ENCODE measurements around the gene TPT1.

The TPT1 gene

GRCh38 chr13:45327253-45327955 lies 13.6 kb downstream of the TPT1 start:
- no peak overlapping the region for H3K4me3 ChIP-seq (ENCODE audit: low read depth, low read length)
- in situ Hi-C loops (cut with HindIII; ENCODE audit: low sequenced_read_pairs): no loop called here
- no peak for DNase-seq (ENCODE audit: low read depth)
- TF ChIP-seq CTCF (IDR thresholded peaks at IDR 0.05; ENCODE audit: low read depth, low read length, missing control alignments): no peak

- in situ Hi-C loops (cut with HindIII; ENCODE audit: low sequenced_read_pairs): no loop called here
- no peak for DNase-seq (ENCODE audit: low read depth)
- H3K4me3 ChIP-seq (ENCODE audit: low read depth, low read length): no peak overlapping the region
- no peak for TF ChIP-seq CTCF (IDR thresholded peaks at IDR 0.05; ENCODE audit: low read depth, low read length, missing control alignments)
These were observed 15.2 kb downstream of the TPT1 start for GRCh38 chr13:45325806-45326205.

DNA sequence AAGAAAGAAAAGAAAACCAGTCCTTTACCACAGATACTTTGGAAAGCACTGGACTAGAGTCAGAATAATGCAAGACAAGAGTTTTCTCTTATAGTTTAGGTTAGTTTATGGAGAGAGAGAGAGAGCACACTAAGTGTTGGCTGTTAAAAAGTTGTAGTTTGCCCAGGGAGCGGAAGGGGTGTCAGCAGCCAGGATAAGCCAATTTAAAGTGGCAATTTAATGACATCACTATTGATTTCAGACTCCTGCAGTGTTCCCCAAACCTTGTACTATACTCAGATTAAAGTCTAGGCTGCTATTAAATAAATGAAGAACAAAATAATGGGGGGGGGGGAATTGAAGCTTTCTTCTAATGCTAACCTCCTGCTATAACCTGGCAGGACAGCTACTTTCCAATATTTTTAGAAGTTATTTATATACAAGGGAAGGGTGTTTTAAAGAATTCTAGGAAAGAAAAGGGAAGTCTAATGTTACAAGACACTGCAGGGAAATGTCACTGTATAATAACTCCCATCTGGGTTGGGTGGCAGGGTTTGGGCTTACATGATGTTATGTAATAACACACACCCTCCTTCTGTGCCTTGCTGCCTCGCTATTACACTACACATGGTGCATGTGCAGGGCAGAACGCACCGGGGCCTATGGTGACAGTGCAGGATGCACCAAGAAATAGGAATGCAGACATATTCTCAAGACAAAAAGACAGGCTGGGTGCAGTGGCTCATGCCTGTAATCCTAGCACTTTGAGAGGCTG lies 19.9 kb downstream of the TPT1 start:
- DNase-seq (ENCODE audit: low read depth): no peak
- in situ Hi-C loops (cut with HindIII; ENCODE audit: low sequenced_read_pairs): loop anchor here (5.0 kb wide), 1 partner anchor 49 kb away; no protein-coding TSS in a partner anchor
- no peak overlapping the region for H3K4me3 ChIP-seq (ENCODE audit: low read depth, low read length)
- TF ChIP-seq CTCF (IDR thresholded peaks at IDR 0.05; ENCODE audit: low read depth, low read length, missing control alignments): no peak

DNA sequence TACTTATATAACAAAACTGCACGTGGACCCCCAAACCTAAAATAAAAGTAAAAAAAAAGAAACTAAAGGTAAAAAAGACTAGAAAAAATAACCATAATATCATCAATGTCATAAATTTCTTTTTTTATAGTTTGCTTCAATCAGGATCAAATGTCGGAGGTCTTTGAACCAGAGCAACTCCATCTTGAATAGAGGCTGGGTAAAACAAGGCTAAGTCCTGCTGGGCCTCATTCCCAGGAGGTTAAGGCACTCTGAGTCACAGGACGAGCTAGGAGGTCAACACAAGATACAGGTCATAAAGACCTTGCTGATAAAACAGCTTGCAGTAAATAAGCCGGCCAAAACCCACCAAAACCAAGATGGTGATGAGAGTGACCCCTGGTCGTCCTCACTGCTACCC lies 24.0 kb downstream of the TPT1 start:
- DNase-seq (ENCODE audit: low read depth): no peak
- H3K4me3 ChIP-seq (ENCODE audit: low read depth, low read length): no peak overlapping the region
- in situ Hi-C loops (cut with HindIII; ENCODE audit: low sequenced_read_pairs): no loop called here
- TF ChIP-seq CTCF (IDR thresholded peaks at IDR 0.05; ENCODE audit: low read depth, low read length, missing control alignments): no peak

DNA sequence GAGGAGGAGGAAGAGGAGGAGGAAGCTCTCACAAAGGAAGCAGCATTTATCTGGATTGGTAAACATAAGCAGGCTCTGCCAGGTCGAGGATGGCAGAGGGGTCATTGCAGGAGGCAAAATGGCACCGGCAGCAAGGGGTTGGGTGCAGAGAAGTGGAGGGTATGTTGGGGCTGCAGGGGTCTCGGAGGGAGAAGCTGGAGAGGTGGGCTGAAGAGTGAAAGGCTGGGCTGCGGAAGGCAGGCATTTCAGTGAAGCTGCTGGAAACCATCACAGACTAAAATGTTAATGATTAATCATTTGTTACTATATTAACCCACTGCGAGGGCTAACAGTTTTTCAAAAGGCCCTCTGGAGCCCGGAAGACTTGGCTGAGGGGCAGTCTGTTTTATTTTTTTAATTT lies 24.6 kb downstream of the TPT1 start:
- no peak for TF ChIP-seq CTCF (IDR thresholded peaks at IDR 0.05; ENCODE audit: low read depth, low read length, missing control alignments)
- H3K4me3 ChIP-seq (ENCODE audit: low read depth, low read length): no peak overlapping the region
- in situ Hi-C loops (cut with HindIII; ENCODE audit: low sequenced_read_pairs): no loop called here
- DNase-seq (ENCODE audit: low read depth): no peak

DNA sequence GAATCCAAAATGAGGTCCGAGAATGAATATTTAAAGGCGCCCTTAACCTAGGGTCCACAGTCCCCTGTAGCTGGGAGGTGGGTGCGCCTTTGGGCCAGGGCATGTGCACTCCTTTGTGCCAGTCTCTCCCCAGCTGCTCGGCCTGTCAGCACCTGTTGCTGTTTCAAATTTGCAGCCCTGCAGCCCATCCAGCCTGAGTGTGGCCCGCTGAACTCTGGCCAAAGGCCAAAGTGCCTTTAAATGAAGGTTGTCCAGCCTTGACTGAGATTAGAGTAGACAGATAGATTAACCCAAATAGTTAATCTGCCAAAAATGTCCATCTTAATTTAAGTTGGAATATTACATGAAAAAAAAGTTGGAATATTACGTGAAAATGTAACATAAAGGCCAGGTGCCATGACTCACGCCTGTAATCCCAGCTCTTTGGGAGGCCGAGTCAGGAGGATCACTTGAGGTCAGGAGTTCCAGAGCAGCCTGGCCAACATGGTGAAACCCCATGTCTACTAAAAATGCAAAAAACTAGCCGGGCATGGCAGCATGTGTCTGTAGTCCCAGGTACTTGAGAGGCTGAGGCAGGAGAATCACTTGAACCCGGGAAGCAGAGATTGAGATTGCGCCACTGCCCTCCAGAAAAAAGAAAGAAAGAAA lies 25.3 kb downstream of the TPT1 start:
- H3K4me3 ChIP-seq (ENCODE audit: low read depth, low read length): no peak overlapping the region
- no peak for DNase-seq (ENCODE audit: low read depth)
- TF ChIP-seq CTCF (IDR thresholded peaks at IDR 0.05; ENCODE audit: low read depth, low read length, missing control alignments): no peak
- in situ Hi-C loops (cut with HindIII; ENCODE audit: low sequenced_read_pairs): no loop called here
